ENCODE measurements around the gene SIVA1. TPM values are rescaled to one million over a fixed set of nuclear protein-coding genes. Genes with fewer than 3 reads are reported as not detected.

Gene SIVA1
- total RNA-seq, 2 experiments from 2014 or later: 111 to 124 TPM

GRCh38 chr14:104753528-104754212 is 723 bp downstream of the SIVA1 start:
- H3K4me3 ChIP-seq (ENCODE audit: low read length): peak overlapping the region; percentile 93
- H3K9me3 Mint-ChIP-seq: no peaks in the 10 kb centered on the region
- H3K4me3 Mint-ChIP-seq: peak overlapping the region; percentile 96
- H3K4me1 Mint-ChIP-seq (ENCODE audit: low read depth): peaks cover 37% of the 10 kb centered on the region
- H3K27me3 ChIP-seq (ENCODE audit: control insufficient read depth in 1 of 2, insufficient read depth in 2 of 2, low read length in 2 of 2): no peaks in the 10 kb centered on the region
- H3K4me1 ChIP-seq (ENCODE audit: insufficient read depth, low read length): peaks cover 41% of the 10 kb centered on the region
- intact Hi-C loops (cut with DNase I, micrococcal nuclease): loop anchor here (1.0 to 10.0 kb wide), 9 partner anchors 15 to 1039 kb away; partner anchors contain the start of genes ADSS1 (in 1 of the 2), CDCA4 (in 1 of the 2), INF2 (in 1 of the 2) and XRCC3 (in 1 of the 2)
- peak overlapping the region; percentile 60 to 83 for H3K27ac ChIP-seq (ENCODE audit: low read depth in 1 of 2, low read length in 2 of 2)
- peak overlapping the region; percentile 97 for H3K27ac Mint-ChIP-seq
- peaks cover 33% of the 10 kb centered on the region for H3K36me3 ChIP-seq (ENCODE audit: insufficient read depth, low read length)
- POLR2A ChIA-PET: interaction anchor here (0.6 to 2.6 kb wide), 17 partner anchors 10 to 547 kb away, joined by 3 to 30 read pairs (median 5); partner anchors contain the start of genes ADSS1, AKT1, BRF1 and GPR132
- CTCF ChIA-PET: interaction anchor here (0.7 to 2.6 kb wide), 3 partner anchors 15 to 73 kb away, joined by 4 to 15 read pairs (median 10); no protein-coding TSS in a partner anchor
- peaks cover 55% of the 10 kb centered on the region for H3K36me3 Mint-ChIP-seq (ENCODE audit: low read depth)
- DNase-seq (peak in 5 of 14 experiments; percentile 8 to 39 (median 18)), ATAC-seq (ENCODE audit: poor library complexity) (no peak)
- TF ChIP-seq CTCF (IDR thresholded peaks at IDR 0.05): no peak
- no peaks in the 10 kb centered on the region for H3K27me3 Mint-ChIP-seq
- H3K9me3 ChIP-seq (ENCODE audit: control insufficient read depth in 1 of 2, insufficient read depth in 1 of 2, low read length in 2 of 2): no peaks in the 10 kb centered on the region

GRCh38 chr14:104754213-104754851 is 1.4 kb downstream of the SIVA1 start:
- no peak for TF ChIP-seq CTCF (IDR thresholded peaks at IDR 0.05)
- no peak for ATAC-seq (ENCODE audit: poor library complexity)

GRCh38 chr14:104755621-104756020 is 2.7 kb downstream of the SIVA1 start:
- no peaks in the 10 kb centered on the region for H3K27me3 ChIP-seq (ENCODE audit: control insufficient read depth in 1 of 2, insufficient read depth in 2 of 2, low read length in 2 of 2)
- no peak for TF ChIP-seq CTCF (IDR thresholded peaks at IDR 0.05)
- Mint-ChIP-seq H3K4me3 (peak overlapping the region; percentile 96), H3K27me3 (no peaks in the 10 kb centered on the region), H3K9me3 (no peaks in the 10 kb centered on the region), H3K27ac (peak overlapping the region; percentile 97), H3K4me1 (ENCODE audit: low read depth) (peaks cover 37% of the 10 kb centered on the region), H3K36me3 (ENCODE audit: low read depth) (peaks cover 75% of the 10 kb centered on the region)
- DNase-seq: no peak
- H3K4me1 ChIP-seq (ENCODE audit: insufficient read depth, low read length): peaks cover 41% of the 10 kb centered on the region
- H3K27ac ChIP-seq (ENCODE audit: low read depth in 1 of 2, low read length in 2 of 2): no peak overlapping the region
- ATAC-seq (ENCODE audit: poor library complexity): no peak
- ChIA-PET POLR2A (no interaction called here), CTCF (interaction anchor here (0.9 kb wide), 1 partner anchor 13 kb away, joined by 5 read pairs; no protein-coding TSS in a partner anchor)
- H3K4me3 ChIP-seq (ENCODE audit: low read length): no peak overlapping the region
- peaks cover 52% of the 10 kb centered on the region for H3K36me3 ChIP-seq (ENCODE audit: insufficient read depth, low read length)
- no peaks in the 10 kb centered on the region for H3K9me3 ChIP-seq (ENCODE audit: control insufficient read depth in 1 of 2, insufficient read depth in 1 of 2, low read length in 2 of 2)
- intact Hi-C loops (cut with DNase I, micrococcal nuclease): loop anchor here in 1 of 2 experiments (10.0 kb wide), 1 partner anchor 1041 kb away; the partner anchor contains the start of genes XRCC3 and ZFYVE21

More at GRCh38 chr14:104754213-104754851, 1.4 kb downstream of the SIVA1 start:
- H3K9me3 ChIP-seq (ENCODE audit: control insufficient read depth in 1 of 2, insufficient read depth in 1 of 2, low read length in 2 of 2): no peaks in the 10 kb centered on the region
- H3K36me3 Mint-ChIP-seq (ENCODE audit: low read depth): peaks cover 62% of the 10 kb centered on the region
- H3K36me3 ChIP-seq (ENCODE audit: insufficient read depth, low read length): peaks cover 40% of the 10 kb centered on the region
- peaks cover 37% of the 10 kb centered on the region for H3K4me1 Mint-ChIP-seq (ENCODE audit: low read depth)
- POLR2A ChIA-PET: interaction anchor here (0.6 to 2.6 kb wide), 4 partner anchors 9 to 72 kb away, joined by 3 to 30 read pairs (median 14); partner anchors contain the start of gene ZBTB42
- H3K4me3 Mint-ChIP-seq: peak overlapping the region; percentile 96
- peak overlapping the region in 1 of 2 donors; percentile 14 for H3K27ac ChIP-seq (ENCODE audit: low read depth in 1 of 2, low read length in 2 of 2)
- no peaks in the 10 kb centered on the region for H3K9me3 Mint-ChIP-seq
- DNase-seq: no peak
- intact Hi-C loops (cut with DNase I, micrococcal nuclease): loop anchor here (5.0 to 10.0 kb wide), 4 partner anchors 73 to 1040 kb away; partner anchors contain the start of genes CDCA4 (in 1 of the 2), XRCC3 (in 1 of the 2) and ZFYVE21 (in 1 of the 2)
- H3K4me3 ChIP-seq (ENCODE audit: low read length): peak overlapping the region; percentile 93
- CTCF ChIA-PET: interaction anchor here (0.7 kb wide), 1 partner anchor 14 kb away, joined by 4 read pairs; no protein-coding TSS in a partner anchor
- H3K27ac Mint-ChIP-seq: peak overlapping the region; percentile 97
- no peaks in the 10 kb centered on the region for H3K27me3 Mint-ChIP-seq
- peaks cover 41% of the 10 kb centered on the region for H3K4me1 ChIP-seq (ENCODE audit: insufficient read depth, low read length)
- H3K27me3 ChIP-seq (ENCODE audit: control insufficient read depth in 1 of 2, insufficient read depth in 2 of 2, low read length in 2 of 2): no peaks in the 10 kb centered on the region

Data from CD4-positive, alpha-beta T cell (primary cell).